Heart left ventricle (tissue), 16 donors: ENCODE results near the gene ERC1. TPM values are rescaled to one million over a fixed set of nuclear protein-coding genes. Genes with fewer than 3 reads are reported as not detected.
"Not testable (repeated sequence)": the region's sequence is repeated elsewhere in the genome, so short reads cannot be mapped to it uniquely, and the experiment has no call there.

Experiments used
- ATAC-seq, 4 donors: fragments of 200-7000 bp; cut with Tn5 transposase; one replicate each; pipeline ENCODE4 v1.9.1; 2020 to 2022; ENCODE audit warnings: moderate library complexity in 4 of 4, mild to moderate bottlenecking in 3 of 4, moderate number of reproducible peaks in 1 of 4
- DNase-seq, 5 donors: peaks; one replicate each; pipeline ENCODE4 v3.0.0-alpha.2; 2020
- H3K27ac ChIP-seq, 12 donors: fragments of 200-600 bp; sonication (generic) in 4 of 12; one replicate each; pipeline versions ENCODE4 v1.5.0 to v1.8.0; 2016 to 2022; ENCODE audit warnings: mild to moderate bottlenecking in 2 of 12
- H3K27me3 ChIP-seq, 9 donors: fragments of 200-600 bp; sonication (generic) in 2 of 9; one replicate each; pipeline versions ENCODE4 v1.5.1 to v1.8.0; 2016 to 2022; ENCODE audit warnings: mild to moderate bottlenecking in 3 of 9
- H3K36me3 ChIP-seq, 9 donors: fragments of 200-600 bp; sonication (generic) in 2 of 9; one replicate each; pipeline versions ENCODE4 v1.5.0 to v1.8.0; 2018 to 2022; ENCODE audit warnings: mild to moderate bottlenecking in 2 of 9
- H3K4me1 ChIP-seq, 12 donors: fragments of 200-600 bp; sonication (generic) in 4 of 12; one replicate each; pipeline versions ENCODE4 v1.5.0 to v1.8.0; 2016 to 2022; ENCODE audit warnings: mild to moderate bottlenecking in 3 of 12
- H3K4me3 ChIP-seq, 12 donors: fragments of 200-600 bp; sonication (generic) in 4 of 12; one replicate each; pipeline versions ENCODE4 v1.5.0 to v1.8.0; 2017 to 2022; ENCODE audit warnings: mild to moderate bottlenecking in 9 of 12, moderate library complexity in 4 of 12
- H3K9me3 ChIP-seq, 12 donors: fragments of 200-600 bp; sonication (generic) in 4 of 12; one replicate each; pipeline versions ENCODE4 v1.5.0 to v1.8.0; 2016 to 2022; ENCODE audit warnings: mild to moderate bottlenecking in 1 of 12
- POLR2A ChIP-seq, 2 donors: fragments of 450-650 bp; IDR thresholded peaks; one replicate each; pipeline ENCODE4 v1.6.1; 2017; ENCODE audit warnings: antibody characterized with exemption in 2 of 2, mild to moderate bottlenecking in 2 of 2, moderate library complexity in 2 of 2
- WGBS, 4 donors: extraction: QIAGEN DNeasy Blood & Tissue Kit in 2 of 4; methylation state at CpG; one replicate each; pipeline versions ENCODE4 v1.1.5 to v1.1.7; 2013 to 2018; 5-methylcytosine and 5-hydroxymethylcytosine counted together
- intact Hi-C, 10 donors: fragments of 100-400 bp; cut with DNase I; formaldehyde crosslinking; loops; one replicate each; pipeline versions ENCODE4 v1.11.1 to v1.14.2; 2022
- polyA plus RNA-seq, 2 donors: library from polyadenylated mRNA; stranded (reverse); fragments of 200-250 nt; gene quantifications; one replicate each; pipeline ENCODE4 v1.2.3, GENCODE V29; 2013
- total RNA-seq, 9 donors: library from RNA; depleted of rRNA in 2 of 9; stranded (reverse); fragments of >200 nt in 2 of 9; fragmentation: NEBNext Ultra II Directional in 3 of 9; extraction: Animal tissue kit (Norgen Biotek cat#: 25700) in 3 of 9; gene quantifications; one replicate each; pipeline versions ENCODE4 v1.1.0 to v1.2.4, GENCODE V29; 2016 to 2023
- TF ChIP-seq, protein P1 (sequence below), 12 donors: fragments of 200-600 bp; sonication (generic) in 4 of 12; IDR thresholded peaks; one replicate each; pipeline versions ENCODE4 v1.5.0 to v1.8.0; 2018 to 2022; ENCODE audit warnings: antibody characterized with exemption in 12 of 12, mild to moderate bottlenecking in 5 of 12
- donor health status: ischemic (EF 13 %, LVEDD 7.1; RV severe dilation, severe dysfunction).
- donor health status: healthy with polysubstance abuse.
- donor health status: DM: no; HTN: yes; CAD: no.
- donor health status: DM: no; HTN: no; CAD: no.
- donor health status: ischemic (EF 25% LVEDD 6.9; RV normal size, moderate dysfunction).
- donor health status: ischemic (EF 25% LVEDD 5.7; RV mildly dilated, moderate dysfunction).
- donor health status: healthy.
- donor health status: DM: yes; HTN: yes; CAD: no.
- donor health status: ischemic (EF 35%, LVEDD 5.7; RV mildly dilated, moderate dysfunction).
- donor health status: nonischemic (EF 11% LVEDD 7.7; RV severe dilation, severe dysfunction).
- donor health status: DM: yes; HTN: yes; CAD: no.
- donor health status: PGD.
- donor health status: ischemic (EF 29% LVEDD 5.4; RV normal size, mild dysfunction).
- donor health status: nonischemic (EF 23%, LVEDD 6.1; RV moderate dilation, normal function).

The ERC1 gene
- total and polyA plus RNA-seq, 11 donors, result 13.5 to 84.0 (median 47.9) TPM

- H3K27me3 ChIP-seq, result no peaks in the 10 kb centered on the region
These were observed 213.6 kb downstream of the ERC1 start for GRCh38 chr12:1204581-1205121.

DNA sequence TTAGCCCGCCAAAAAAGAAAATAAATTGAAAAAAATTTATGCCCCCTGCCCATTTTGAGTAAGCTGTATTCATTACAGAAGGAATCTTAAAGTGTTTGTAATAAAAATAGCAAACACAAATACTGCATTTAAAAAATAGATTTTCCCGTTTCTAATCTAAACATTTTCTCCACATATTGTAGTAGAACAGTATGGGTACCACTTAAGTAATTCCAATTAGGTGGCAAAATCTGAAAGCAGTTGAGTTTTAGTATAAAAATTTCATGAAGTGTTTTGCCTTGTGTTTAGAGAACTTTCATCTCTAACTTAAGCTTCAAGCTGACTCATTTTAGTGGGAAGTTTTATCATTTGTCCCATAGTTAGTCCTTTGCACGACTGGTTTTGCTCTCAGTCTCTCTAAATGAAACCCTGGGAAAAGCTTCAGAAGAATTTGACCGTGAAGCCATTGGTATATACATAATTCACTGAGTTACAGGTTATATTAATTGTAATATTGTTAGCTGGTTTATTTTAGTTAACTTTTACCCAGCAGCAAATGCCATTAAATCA lies 214.6 kb downstream of the ERC1 start:
- no peak for ATAC-seq
- Histone ChIP-seq H3K36me3 (no peaks in the 10 kb centered on the region), H3K4me3 (peak overlapping the region in 9 of 12 donors; percentile 38 to 62 (median 54)), H3K4me1 (peaks cover 0 to 42% (median 16%) of the 10 kb centered on the region in 12 donors), H3K27me3 (no peaks in the 10 kb centered on the region), H3K9me3 (no peaks in the 10 kb centered on the region), H3K27ac (peak overlapping the region in 11 of 12 donors; percentile 68 to 87 (median 79))
- DNase-seq, result no peak
- intact Hi-C loops, result loop anchor here in 1 of 10 donors (10.0 kb wide), 1 partner anchor 379 kb away; no protein-coding TSS in a partner anchor
- TF ChIP-seq POLR2A (IDR thresholded peaks at IDR 0.05), result no peak
- TF ChIP-seq, protein P1, sequence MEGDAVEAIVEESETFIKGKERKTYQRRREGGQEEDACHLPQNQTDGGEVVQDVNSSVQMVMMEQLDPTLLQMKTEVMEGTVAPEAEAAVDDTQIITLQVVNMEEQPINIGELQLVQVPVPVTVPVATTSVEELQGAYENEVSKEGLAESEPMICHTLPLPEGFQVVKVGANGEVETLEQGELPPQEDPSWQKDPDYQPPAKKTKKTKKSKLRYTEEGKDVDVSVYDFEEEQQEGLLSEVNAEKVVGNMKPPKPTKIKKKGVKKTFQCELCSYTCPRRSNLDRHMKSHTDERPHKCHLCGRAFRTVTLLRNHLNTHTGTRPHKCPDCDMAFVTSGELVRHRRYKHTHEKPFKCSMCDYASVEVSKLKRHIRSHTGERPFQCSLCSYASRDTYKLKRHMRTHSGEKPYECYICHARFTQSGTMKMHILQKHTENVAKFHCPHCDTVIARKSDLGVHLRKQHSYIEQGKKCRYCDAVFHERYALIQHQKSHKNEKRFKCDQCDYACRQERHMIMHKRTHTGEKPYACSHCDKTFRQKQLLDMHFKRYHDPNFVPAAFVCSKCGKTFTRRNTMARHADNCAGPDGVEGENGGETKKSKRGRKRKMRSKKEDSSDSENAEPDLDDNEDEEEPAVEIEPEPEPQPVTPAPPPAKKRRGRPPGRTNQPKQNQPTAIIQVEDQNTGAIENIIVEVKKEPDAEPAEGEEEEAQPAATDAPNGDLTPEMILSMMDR (IDR thresholded peaks at IDR 0.05), result no peak
- WGBS, 4 donors, result 39 to 53% (median 51%) methylated on average over 4 of the region's 4 CpGs

More at GRCh38 chr12:1204581-1205121, 213.6 kb downstream of the ERC1 start:
- peaks cover 0 to 49% (median 17%) of the 10 kb centered on the region in 12 donors for H3K4me1 ChIP-seq
- H3K36me3 ChIP-seq, result no peaks in the 10 kb centered on the region
- intact Hi-C loops, result loop anchor here in 2 of 10 donors (5.0 to 10.0 kb wide), 2 partner anchors 380 to 388 kb away; partner anchors contain the start of gene FBXL14 (in 1 of the 2)
- WGBS, 4 donors, result 5 to 10% (median 7%) methylated on average over 6 of the region's 6 CpGs
- H3K9me3 ChIP-seq, result no peaks in the 10 kb centered on the region
- no peak for DNase-seq
- H3K27ac ChIP-seq, result peak overlapping the region; percentile 65 to 87 (median 79)
- peak overlapping the region; percentile 3 to 62 (median 51) for H3K4me3 ChIP-seq
- TF ChIP-seq, protein P1 (IDR thresholded peaks at IDR 0.05), result no peak
- no peak for TF ChIP-seq POLR2A (IDR thresholded peaks at IDR 0.05)
- ATAC-seq, result peak; percentile 34 to 65 (median 46)

DNA sequence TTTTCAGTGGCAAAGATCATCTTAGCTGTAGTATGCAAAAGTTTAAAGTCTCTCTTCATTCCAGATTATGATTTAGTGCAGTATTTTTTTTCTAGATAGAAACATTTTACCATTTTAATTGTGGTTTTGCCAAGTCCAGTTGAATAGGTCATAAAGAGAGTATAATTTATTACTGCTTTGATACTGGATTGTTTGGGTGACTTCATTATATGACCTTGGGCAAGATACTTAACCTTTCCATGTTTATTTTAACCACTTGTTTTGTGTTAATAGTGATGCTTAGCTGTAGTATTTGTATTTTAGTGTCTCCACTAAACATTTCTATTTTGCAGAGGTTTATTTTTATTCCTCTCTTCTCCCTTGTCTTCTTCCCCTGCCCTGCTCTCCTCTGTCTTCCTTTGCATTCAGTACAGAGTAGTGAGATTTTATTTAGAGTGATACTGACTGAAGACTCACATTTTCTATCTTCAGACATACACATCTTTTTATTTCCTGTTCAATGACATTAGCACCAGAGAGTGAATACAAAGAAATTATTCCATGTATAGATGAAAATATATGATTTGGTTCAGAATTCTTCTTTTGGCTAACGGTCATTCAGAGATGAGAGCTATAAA lies 215.2 kb downstream of the ERC1 start:
- ATAC-seq (no peak), DNase-seq (no peak)
- WGBS, 4 donors, result 42 to 61% (median 50%) methylated on average over 1 of the region's 1 CpG
- H3K27ac ChIP-seq, result peak overlapping the region in 11 of 12 donors; percentile 68 to 87 (median 79)
- no peaks in the 10 kb centered on the region for H3K36me3 ChIP-seq
- TF ChIP-seq POLR2A (IDR thresholded peaks at IDR 0.05), result no peak
- TF ChIP-seq, protein P1 (IDR thresholded peaks at IDR 0.05), result no peak
- no peaks in the 10 kb centered on the region for H3K27me3 ChIP-seq
- no peaks in the 10 kb centered on the region for H3K9me3 ChIP-seq
- intact Hi-C loops, result loop anchor here in 1 of 10 donors (10.0 kb wide), 1 partner anchor 379 kb away; no protein-coding TSS in a partner anchor
- H3K4me3 ChIP-seq, result peak overlapping the region in 7 of 12 donors; percentile 38 to 62 (median 54)
- peaks cover 0 to 42% (median 17%) of the 10 kb centered on the region in 12 donors for H3K4me1 ChIP-seq

GRCh38 chr12:1207276-1207675 lies 216.3 kb downstream of the ERC1 start:
- Histone ChIP-seq H3K4me3 (peak overlapping the region in 1 of 12 donors; percentile 62), H3K9me3 (no peaks in the 10 kb centered on the region), H3K4me1 (peaks cover 0 to 48% (median 25%) of the 10 kb centered on the region in 12 donors), H3K27ac (peak overlapping the region in 5 of 12 donors; percentile 44 to 87 (median 83)), H3K27me3 (no peaks in the 10 kb centered on the region), H3K36me3 (no peaks in the 10 kb centered on the region)
- DNase-seq (no peak), ATAC-seq (no peak)
- 78 to 85% (median 83%) methylated on average over 4 of the region's 4 CpGs for WGBS, 4 donors
- TF ChIP-seq, protein P1 (IDR thresholded peaks at IDR 0.05), result no peak
- no peak for TF ChIP-seq POLR2A (IDR thresholded peaks at IDR 0.05)
- intact Hi-C loops, result loop anchor here in 1 of 10 donors (10.0 kb wide), 1 partner anchor 378 kb away; no protein-coding TSS in a partner anchor

DNA sequence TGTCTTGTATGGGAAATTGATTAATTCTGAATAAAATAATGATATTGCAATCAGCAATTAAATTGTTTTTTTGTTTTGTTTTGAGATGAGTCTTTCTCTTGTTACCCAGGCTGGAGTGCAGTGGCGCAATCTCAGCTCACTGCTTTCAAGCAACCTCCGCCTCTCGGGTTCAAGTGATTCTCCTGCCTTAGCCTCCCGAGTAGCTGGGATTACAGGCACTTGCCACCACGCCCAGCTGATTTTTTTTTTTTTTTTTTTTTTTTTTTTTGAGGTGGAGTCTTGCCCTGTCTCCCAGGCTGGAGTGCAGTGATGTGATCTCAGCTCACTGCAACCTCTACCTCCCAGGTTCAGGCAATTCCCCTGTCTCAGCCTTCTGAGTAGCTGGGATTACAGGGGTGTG lies 217.7 kb downstream of the ERC1 start:
- not testable (repeated sequence) for ATAC-seq, H3K9me3 ChIP-seq, H3K27me3 ChIP-seq, H3K27ac ChIP-seq, H3K4me3 ChIP-seq, H3K36me3 ChIP-seq, DNase-seq
- intact Hi-C loops, result loop anchor here in 1 of 10 donors (10.0 kb wide), 1 partner anchor 376 kb away; no protein-coding TSS in a partner anchor
- 93 to 98% (median 96%) methylated on average over 5 of the region's 5 CpGs for WGBS, 4 donors
- H3K4me1 ChIP-seq, result peaks cover 0 to 50% (median 24%) of the 10 kb centered on the region in 12 donors
